Stomach (tissue), 4 donors: ENCODE measurements around the gene CCR2.

Experiments used
- CTCF ChIP-seq, 7 experiments: fragments of 450-650 bp in 4 of 7; fragments of 200-600 bp in 3 of 7; sonication (generic) in 3 of 7; IDR thresholded peaks; one replicate each; pipeline ENCODE4 v1.5.1; 2016 to 2019; ENCODE audit warnings: antibody characterized with exemption in 7 of 7, control low read depth in 2 of 7, mild to moderate bottlenecking in 1 of 7
- EP300 ChIP-seq: sonication (generic); formaldehyde crosslinking; IDR thresholded peaks from one replicate; pipeline ENCODE4 v1.6.1; 2017; ENCODE audit warnings: antibody characterized with exemption
- POLR2A ChIP-seq, 4 donors: fragments of 450-650 bp; IDR thresholded peaks; one replicate each; pipeline ENCODE4 v1.6.1; 2016; ENCODE audit warnings: antibody characterized with exemption in 4 of 4, control low read depth in 2 of 4, mild to moderate bottlenecking in 1 of 4, moderate library complexity in 1 of 4
- POLR2AphosphoS5 ChIP-seq, 3 donors: sonication (generic); formaldehyde crosslinking; IDR thresholded peaks; one replicate each; pipeline ENCODE4 v1.6.1; 2016; ENCODE audit warnings: antibody characterized with exemption in 3 of 3

DNA sequence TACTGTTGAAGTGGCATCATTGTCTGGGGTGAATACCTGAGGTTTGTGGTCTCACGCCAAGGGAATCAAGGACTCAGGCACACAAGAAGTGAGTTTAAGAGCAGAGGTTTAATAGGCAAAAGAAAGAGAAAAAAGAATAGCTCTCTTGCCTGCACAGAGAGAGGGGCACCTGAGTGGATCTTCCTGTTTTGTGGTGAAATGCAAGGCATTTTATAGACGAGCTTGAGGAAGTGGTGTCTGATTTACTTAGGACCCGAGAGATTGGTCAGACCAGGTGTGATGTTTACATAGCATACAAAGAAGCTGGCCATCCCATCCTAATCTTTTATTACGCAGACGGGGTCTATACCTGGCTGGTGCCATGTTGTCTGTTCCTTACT, 30.0 kb downstream of the CCR2 start:
- TF ChIP-seq POLR2A (IDR thresholded peaks at IDR 0.05) (no peak), EP300 (no peak), POLR2AphosphoS5 (IDR thresholded peaks at IDR 0.05) (no peak), CTCF (IDR thresholded peaks at IDR 0.05) (no peak)
